CD4-positive, alpha-beta T cell (primary cell): ENCODE measurements around the gene IQSEC3. TPM values are rescaled to one million over a fixed set of nuclear protein-coding genes. Genes with fewer than 3 reads are reported as not detected.
A peak's percentile ranks its signal among the peaks of the same experiment; 100 is the strongest.

ENCODE experiments used
- ATAC-seq: fragments of 200-7000 bp; cut with Tn5 transposase; one replicate; pipeline ENCODE4 v1.10.0; 2022; ENCODE audit warnings: mild to moderate bottlenecking; ENCODE audit not compliant: poor library complexity
- CTCF ChIA-PET: fragments of 350-600 bp; sonication (Branson Sonifier 250); formaldehyde crosslinking; loops from one replicate; lab custom pipeline; 2021; ENCODE audit warnings: antibody characterized with exemption, inconsistent platforms; lab: Charles Lee
- POLR2A ChIA-PET: fragments of 350-600 bp; sonication (Branson Sonifier 250); formaldehyde crosslinking; loops from one replicate; lab custom pipeline; 2021; ENCODE audit warnings: antibody characterized with exemption, inconsistent platforms; lab: Charles Lee
- DNase-seq, 14 experiments: peaks; one replicate each; pipeline ENCODE4 v3.0.0-alpha.2; 2013 to 2020; ENCODE audit warnings: mixed read lengths in 2 of 14
- H3K27ac ChIP-seq, 2 donors: one replicate each; pipeline versions ENCODE4 v1.5.1 to v1.7.0; 2013; ENCODE audit warnings: low read length in 2 of 2, low read depth in 1 of 2, mild to moderate bottlenecking in 1 of 2
- H3K27me3 ChIP-seq, 2 experiments: 1 replicate in 1 of 2; 2 replicates in 1 of 2; pipeline versions ENCODE4 v1.6.1 to v1.7.0; 2013; ENCODE audit warnings: low read length in 2 of 2, control low read depth in 1 of 2, mild to moderate bottlenecking in 1 of 2, moderate library complexity in 1 of 2; ENCODE audit not compliant: insufficient read depth in 2 of 2, control insufficient read depth in 1 of 2
- H3K36me3 ChIP-seq: one replicate; pipeline ENCODE4 v1.6.1; 2013; ENCODE audit warnings: low read length, control low read depth; ENCODE audit not compliant: insufficient read depth
- H3K4me1 ChIP-seq: one replicate; pipeline ENCODE4 v1.6.1; 2013; ENCODE audit warnings: low read length, control low read depth; ENCODE audit not compliant: insufficient read depth
- H3K4me3 ChIP-seq: one replicate; pipeline ENCODE4 v1.5.1; 2013; ENCODE audit warnings: mild to moderate bottlenecking, low read length, moderate library complexity
- H3K9me3 ChIP-seq, 2 experiments: 1 replicate in 1 of 2; 2 replicates in 1 of 2; pipeline versions ENCODE4 v1.6.1 to v1.7.0; 2013; ENCODE audit warnings: low read length in 2 of 2, mild to moderate bottlenecking in 2 of 2, control low read depth in 1 of 2, moderate library complexity in 1 of 2; ENCODE audit not compliant: control insufficient read depth in 1 of 2, insufficient read depth in 1 of 2
- H3K27ac Mint-ChIP-seq: one replicate; pipeline ENCODE4 v1.8.0; 2020; ENCODE audit warnings: mixed read lengths
- H3K27me3 Mint-ChIP-seq: one replicate; pipeline ENCODE4 v1.8.0; 2021; ENCODE audit warnings: mixed read lengths
- H3K36me3 Mint-ChIP-seq: one replicate; pipeline ENCODE4 v1.8.0; 2021; ENCODE audit warnings: low read depth, mixed read lengths
- H3K4me1 Mint-ChIP-seq: one replicate; pipeline ENCODE4 v1.8.0; 2021; ENCODE audit warnings: low read depth, mixed read lengths
- H3K4me3 Mint-ChIP-seq: one replicate; pipeline ENCODE4 v1.8.0; 2020; ENCODE audit warnings: mild to moderate bottlenecking, mixed read lengths
- H3K9me3 Mint-ChIP-seq: one replicate; pipeline ENCODE4 v1.8.0; 2020; ENCODE audit warnings: mixed read lengths
- CTCF ChIP-seq: fragments of 200-600 bp; IDR thresholded peaks from one replicate; pipeline ENCODE4 v1.8.0; 2022; ENCODE audit warnings: antibody characterized with exemption, mild to moderate bottlenecking
- intact Hi-C, 2 experiments: fragments of 100-400 bp; cut with DNase I in 1 of 2; cut with micrococcal nuclease in 1 of 2; formaldehyde crosslinking; loops; one replicate each; pipeline versions ENCODE4 v1.15.1 to v1.9.0; 2023 to 2025; cut with DNase I, micrococcal nuclease
- total RNA-seq, 174 experiments: library from RNA in 2 of 174; stranded (reverse) in 2 of 174; gene quantifications; one replicate each; pipeline ENCODE4 v1.2.3 and lab custom pipeline; 2021 to 2026

The IQSEC3 gene
- total RNA-seq, 2 experiments from 2014 or later: 0.19 TPM; not detected in 1

DNA sequence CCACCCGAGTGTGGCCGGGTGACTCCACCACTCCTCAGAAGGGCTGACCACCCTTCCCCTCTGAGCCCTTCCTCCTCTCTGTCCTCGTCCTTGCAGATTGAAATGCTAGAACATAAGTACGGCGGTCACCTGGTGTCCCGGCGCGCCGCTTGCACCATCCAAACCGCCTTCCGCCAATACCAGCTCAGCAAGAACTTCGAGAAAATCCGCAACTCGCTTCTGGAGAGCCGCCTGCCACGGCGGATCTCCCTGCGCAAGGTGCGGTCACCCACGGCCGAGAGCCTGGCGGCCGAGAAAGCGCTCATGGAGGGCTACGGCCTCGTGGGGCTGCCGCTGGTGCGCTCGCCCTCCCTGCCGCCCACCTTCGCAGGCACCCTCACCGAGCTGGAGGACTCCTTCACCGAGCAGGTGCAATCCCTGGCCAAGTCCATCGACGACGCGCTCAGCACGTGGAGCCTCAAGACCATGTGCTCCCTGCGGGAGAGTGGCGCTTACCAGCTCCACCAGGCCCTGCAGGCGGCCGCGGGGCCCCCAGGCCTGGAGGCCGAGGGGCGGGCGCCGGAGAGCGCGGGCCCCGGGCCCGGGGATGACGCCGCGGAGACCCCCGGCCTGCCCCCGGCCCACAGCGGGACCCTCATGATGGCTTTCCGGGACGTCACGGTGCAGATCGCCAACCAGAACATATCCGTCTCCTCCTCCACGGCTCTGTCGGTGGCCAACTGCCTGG, 71.8 kb downstream of the IQSEC3 start:
- no peaks in the 10 kb centered on the region for H3K9me3 Mint-ChIP-seq
- H3K36me3 ChIP-seq: no peaks in the 10 kb centered on the region
- no peaks in the 10 kb centered on the region for H3K4me1 ChIP-seq
- no peak for DNase-seq
- no peaks in the 10 kb centered on the region for H3K4me1 Mint-ChIP-seq
- peaks cover 0 to 11% of the 10 kb centered on the region in 2 experiments for H3K27me3 ChIP-seq
- H3K27me3 Mint-ChIP-seq: peaks cover 50% of the 10 kb centered on the region
- no peak overlapping the region for H3K4me3 Mint-ChIP-seq
- peaks cover 0 to 8% of the 10 kb centered on the region in 2 experiments for H3K9me3 ChIP-seq
- no peaks in the 10 kb centered on the region for H3K36me3 Mint-ChIP-seq
- TF ChIP-seq CTCF: no peak
- ATAC-seq: no peak
- no peak overlapping the region for H3K4me3 ChIP-seq
- H3K27ac ChIP-seq: no peak overlapping the region
- H3K27ac Mint-ChIP-seq: no peak overlapping the region
- intact Hi-C loops: no loop called here
- POLR2A ChIA-PET: no interaction called here
- CTCF ChIA-PET: no interaction called here

DNA sequence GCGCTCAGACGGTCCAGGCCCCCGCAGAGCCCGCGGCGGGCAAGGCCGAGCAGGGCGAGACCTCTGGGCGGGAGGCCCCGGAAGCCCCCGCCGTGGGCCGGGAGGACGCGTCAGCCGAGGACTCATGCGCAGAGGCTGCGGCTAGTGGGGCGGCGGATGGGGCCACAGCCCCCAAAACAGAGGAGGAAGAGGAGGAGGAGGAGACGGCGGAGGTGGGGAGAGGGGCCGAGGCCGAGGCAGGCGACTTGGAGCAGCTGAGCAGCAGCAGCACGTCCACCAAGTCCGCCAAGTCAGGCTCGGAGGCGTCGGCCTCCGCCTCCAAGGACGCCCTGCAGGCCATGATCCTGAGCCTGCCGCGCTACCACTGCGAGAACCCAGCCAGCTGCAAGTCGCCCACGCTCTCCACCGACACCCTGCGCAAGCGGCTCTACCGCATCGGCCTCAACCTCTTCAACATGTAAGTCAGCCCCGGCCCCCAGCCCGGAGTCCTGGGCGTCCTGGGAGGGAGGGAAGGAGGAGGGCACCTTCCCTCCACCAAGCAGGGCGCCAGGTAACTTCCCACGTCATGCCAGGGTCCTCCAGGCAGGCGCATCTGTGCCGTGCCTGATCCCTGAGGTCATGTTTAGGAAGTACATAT, 72.4 kb downstream of the IQSEC3 start:
- no peak for TF ChIP-seq CTCF
- ATAC-seq: no peak
- POLR2A ChIA-PET: no interaction called here
- CTCF ChIA-PET: no interaction called here
- DNase-seq: peak in 1 of 14 experiments; percentile 11
- peaks cover 46% of the 10 kb centered on the region for H3K27me3 Mint-ChIP-seq
- no peaks in the 10 kb centered on the region for H3K36me3 Mint-ChIP-seq
- H3K36me3 ChIP-seq: no peaks in the 10 kb centered on the region
- H3K27ac ChIP-seq: no peak overlapping the region
- no peaks in the 10 kb centered on the region for H3K4me1 ChIP-seq
- H3K9me3 Mint-ChIP-seq: no peaks in the 10 kb centered on the region
- no peak overlapping the region for H3K4me3 ChIP-seq
- H3K27me3 ChIP-seq: peaks cover 0 to 11% of the 10 kb centered on the region in 2 experiments
- H3K27ac Mint-ChIP-seq: no peak overlapping the region
- no peaks in the 10 kb centered on the region for H3K4me1 Mint-ChIP-seq
- intact Hi-C loops: no loop called here
- H3K4me3 Mint-ChIP-seq: no peak overlapping the region
- peaks cover 0 to 8% of the 10 kb centered on the region in 2 experiments for H3K9me3 ChIP-seq

DNA sequence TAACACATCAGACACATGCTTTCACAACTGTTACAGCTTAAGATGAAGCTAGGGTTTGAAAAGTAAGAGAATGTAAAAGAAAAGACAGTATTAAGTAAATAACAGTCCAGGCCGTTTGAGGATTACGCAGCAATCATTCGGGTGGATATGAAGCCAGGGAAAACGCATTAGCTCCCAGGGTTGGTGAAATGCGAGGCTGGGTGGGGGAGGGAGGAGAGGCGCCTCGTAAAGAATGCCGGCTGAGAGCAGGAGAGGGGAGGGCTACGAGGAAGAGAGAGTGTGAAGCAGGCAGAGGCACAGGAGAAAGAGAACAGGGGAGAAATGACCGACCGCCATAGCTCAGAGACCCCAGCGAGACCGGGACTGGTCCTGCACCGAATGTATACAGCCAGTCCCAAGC, 73.0 kb downstream of the IQSEC3 start:
- ChIA-PET CTCF (no interaction called here), POLR2A (no interaction called here)
- Mint-ChIP-seq H3K4me1 (peaks cover 4% of the 10 kb centered on the region), H3K4me3 (no peak overlapping the region), H3K36me3 (no peaks in the 10 kb centered on the region), H3K27ac (no peak overlapping the region), H3K9me3 (no peaks in the 10 kb centered on the region), H3K27me3 (peaks cover 45% of the 10 kb centered on the region)
- DNase-seq: no peak
- H3K27ac ChIP-seq: no peak overlapping the region
- H3K27me3 ChIP-seq: peaks cover 0 to 11% of the 10 kb centered on the region in 2 experiments
- H3K4me1 ChIP-seq: no peaks in the 10 kb centered on the region
- no peak for TF ChIP-seq CTCF
- peaks cover 0 to 8% of the 10 kb centered on the region in 2 experiments for H3K9me3 ChIP-seq
- no peaks in the 10 kb centered on the region for H3K36me3 ChIP-seq
- ATAC-seq: no peak
- no peak overlapping the region for H3K4me3 ChIP-seq
- intact Hi-C loops: no loop called here
